Measurements from ENCODE around the gene FOXK1.

The FOXK1 gene

GRCh38 chr7:4815609-4816418, 133.7 kb downstream of the FOXK1 start:
- H3K27ac ChIP-seq (ENCODE audit: insufficient read depth, low read length, poor library complexity, severe bottlenecking), result no peak overlapping the region
- no peaks in the 10 kb centered on the region for H3K4me1 ChIP-seq (ENCODE audit: control insufficient read depth, insufficient read depth, low read length, poor library complexity, severe bottlenecking)
- no peaks in the 10 kb centered on the region for H3K9me3 ChIP-seq (ENCODE audit: control insufficient read depth, low read length)
- H3K36me3 ChIP-seq (ENCODE audit: control insufficient read depth, insufficient read depth, low read length), result no peaks in the 10 kb centered on the region
- no peaks in the 10 kb centered on the region for H3K27me3 ChIP-seq (replicated peaks; ENCODE audit: control insufficient read depth, insufficient read depth, low read length, poor library complexity, severe bottlenecking)
- H3K4me3 ChIP-seq (ENCODE audit: insufficient read depth, low read depth, low read length, poor library complexity, severe bottlenecking), result no peak overlapping the region
- no peak for DNase-seq

- no peak overlapping the region for H3K4me3 ChIP-seq (ENCODE audit: insufficient read depth, low read depth, low read length, poor library complexity, severe bottlenecking)
- H3K4me1 ChIP-seq (ENCODE audit: control insufficient read depth, insufficient read depth, low read length, poor library complexity, severe bottlenecking), result no peaks in the 10 kb centered on the region
- no peak for DNase-seq
- no peaks in the 10 kb centered on the region for H3K27me3 ChIP-seq (replicated peaks; ENCODE audit: control insufficient read depth, insufficient read depth, low read length, poor library complexity, severe bottlenecking)
- no peaks in the 10 kb centered on the region for H3K9me3 ChIP-seq (ENCODE audit: control insufficient read depth, low read length)
- no peaks in the 10 kb centered on the region for H3K36me3 ChIP-seq (ENCODE audit: control insufficient read depth, insufficient read depth, low read length)
- H3K27ac ChIP-seq (ENCODE audit: insufficient read depth, low read length, poor library complexity, severe bottlenecking), result no peak overlapping the region
These were observed 134.5 kb downstream of the FOXK1 start for GRCh38 chr7:4816419-4817080.

DNA sequence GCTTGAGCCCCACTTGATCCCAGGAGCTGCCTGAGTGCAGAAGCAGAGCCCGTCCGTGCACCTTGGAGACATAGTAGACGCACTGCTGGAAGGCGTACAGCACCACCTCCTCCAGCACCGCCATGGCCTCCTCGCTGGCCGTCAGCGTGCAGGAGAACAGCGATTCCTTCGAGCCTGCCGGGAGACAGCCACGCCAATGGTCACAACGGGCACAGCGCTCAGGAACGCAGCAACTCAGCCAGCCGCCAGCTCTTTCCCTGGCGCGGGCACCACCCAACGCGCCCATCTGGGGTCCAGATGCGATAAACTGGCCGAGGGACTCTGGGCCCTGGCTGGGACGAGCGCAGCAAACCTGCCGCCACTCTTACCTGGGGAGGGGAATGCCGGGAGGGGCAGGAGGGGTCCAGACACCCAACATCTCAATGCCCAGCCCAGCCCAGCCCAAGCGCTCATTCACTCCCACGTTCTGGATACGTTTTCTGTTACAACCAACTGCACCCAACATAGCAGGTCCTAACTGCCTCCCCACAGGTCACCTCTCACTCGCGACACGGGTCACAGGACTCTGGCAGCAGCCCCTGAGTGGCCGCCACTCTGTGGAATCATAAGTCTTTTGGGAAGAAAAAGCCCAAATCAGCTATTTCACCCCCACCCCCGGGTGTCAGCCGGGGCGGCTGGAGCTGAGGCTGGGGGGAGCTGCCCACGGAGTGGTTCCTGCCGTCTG, 135.2 kb downstream of the FOXK1 start:
- no peak for DNase-seq
- Histone ChIP-seq H3K27me3 (replicated peaks; ENCODE audit: control insufficient read depth, insufficient read depth, low read length, poor library complexity, severe bottlenecking) (no peaks in the 10 kb centered on the region), H3K4me3 (ENCODE audit: insufficient read depth, low read depth, low read length, poor library complexity, severe bottlenecking) (no peak overlapping the region), H3K9me3 (ENCODE audit: control insufficient read depth, low read length) (no peaks in the 10 kb centered on the region), H3K36me3 (ENCODE audit: control insufficient read depth, insufficient read depth, low read length) (no peaks in the 10 kb centered on the region), H3K4me1 (ENCODE audit: control insufficient read depth, insufficient read depth, low read length, poor library complexity, severe bottlenecking) (no peaks in the 10 kb centered on the region), H3K27ac (ENCODE audit: insufficient read depth, low read length, poor library complexity, severe bottlenecking) (no peak overlapping the region)

DNA sequence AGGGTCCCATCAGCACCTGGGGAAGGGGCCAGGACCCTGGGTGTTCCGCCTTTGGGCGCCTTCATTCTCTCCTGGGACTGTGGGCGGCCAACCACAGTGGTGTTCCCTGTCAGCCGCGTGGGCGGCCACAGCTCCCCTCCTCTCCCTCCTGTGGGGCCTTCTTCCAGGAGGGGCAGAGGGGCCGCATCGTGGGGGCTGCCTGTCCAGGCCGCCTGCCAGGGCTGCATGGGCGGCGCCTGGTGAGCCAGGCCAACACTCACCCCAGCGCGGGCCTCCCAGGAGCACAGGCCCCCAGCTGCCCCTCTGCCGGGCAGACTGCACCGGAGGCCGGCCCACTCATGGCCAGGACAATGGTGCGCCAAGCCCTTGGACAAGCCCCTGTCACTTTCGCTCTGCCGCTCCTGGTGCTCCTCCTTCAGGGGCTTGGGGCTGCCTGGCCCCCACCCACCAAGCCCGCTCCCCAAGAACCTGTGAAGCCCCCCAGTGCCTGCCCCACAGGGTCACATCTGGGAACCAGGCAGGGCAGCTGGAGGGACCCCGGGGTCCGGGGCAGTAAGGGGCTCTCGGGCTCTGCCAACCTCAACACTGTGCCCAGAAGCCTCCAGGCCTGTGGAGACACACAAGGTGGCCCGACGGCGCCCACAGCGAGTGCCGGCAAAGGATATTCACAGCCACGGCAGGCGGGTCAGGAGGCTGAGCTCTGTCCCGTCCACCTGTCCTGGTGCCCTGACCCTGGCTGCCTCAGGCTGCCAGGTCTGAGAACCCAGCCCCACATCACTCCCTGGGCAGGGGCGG, 136.1 kb downstream of the FOXK1 start:
- Histone ChIP-seq H3K27me3 (replicated peaks; ENCODE audit: control insufficient read depth, insufficient read depth, low read length, poor library complexity, severe bottlenecking) (no peaks in the 10 kb centered on the region), H3K9me3 (ENCODE audit: control insufficient read depth, low read length) (no peaks in the 10 kb centered on the region)

DNA sequence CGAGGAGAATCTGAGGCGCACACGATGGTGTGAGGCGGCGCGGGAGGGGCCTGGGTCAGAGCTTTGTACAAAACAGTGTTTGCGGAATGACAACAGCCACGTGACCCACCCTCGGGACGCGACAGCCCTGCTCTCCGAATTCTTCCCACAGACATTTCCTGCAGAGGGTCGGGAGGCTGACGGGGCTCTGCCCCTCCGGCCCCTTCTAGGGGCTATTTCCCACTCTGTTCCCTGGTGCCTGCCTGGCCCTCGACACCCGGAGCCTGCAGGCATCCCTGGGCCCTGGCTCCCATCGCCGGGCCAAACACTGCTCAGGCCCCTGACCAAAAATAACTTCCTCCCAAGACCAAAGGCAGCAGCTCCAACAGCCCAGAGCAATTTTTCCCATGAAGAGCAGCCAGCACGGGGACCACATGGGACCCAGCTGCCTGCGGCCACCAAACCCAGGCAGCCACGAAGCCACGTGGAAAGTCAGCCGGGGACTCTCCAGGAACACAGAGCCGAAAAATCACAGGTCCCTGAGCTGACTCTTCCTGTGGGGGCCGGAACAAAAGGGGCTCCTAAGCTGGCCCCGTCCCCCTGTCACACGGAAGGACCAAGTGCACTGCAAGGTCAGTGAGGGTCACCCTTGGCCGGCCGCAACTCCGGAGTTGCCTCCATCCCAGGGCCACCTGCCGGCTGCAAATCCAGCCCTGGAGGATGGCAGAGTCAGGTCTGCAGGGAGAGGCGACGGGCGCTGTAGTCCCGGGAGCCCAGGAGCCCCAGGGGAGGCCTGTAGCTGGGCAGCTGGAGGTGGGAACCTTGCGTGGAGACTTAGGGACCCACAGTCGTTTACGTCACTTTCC, 137.7 kb downstream of the FOXK1 start:
- Histone ChIP-seq H3K9me3 (ENCODE audit: control insufficient read depth, low read length) (no peaks in the 10 kb centered on the region), H3K4me1 (ENCODE audit: control insufficient read depth, insufficient read depth, low read length, poor library complexity, severe bottlenecking) (no peaks in the 10 kb centered on the region), H3K27ac (ENCODE audit: insufficient read depth, low read length, poor library complexity, severe bottlenecking) (no peak overlapping the region), H3K27me3 (replicated peaks; ENCODE audit: control insufficient read depth, insufficient read depth, low read length, poor library complexity, severe bottlenecking) (no peaks in the 10 kb centered on the region), H3K36me3 (ENCODE audit: control insufficient read depth, insufficient read depth, low read length) (no peaks in the 10 kb centered on the region), H3K4me3 (ENCODE audit: insufficient read depth, low read depth, low read length, poor library complexity, severe bottlenecking) (no peak overlapping the region)
- no peak for DNase-seq

More for the DNA sequence above, 136.1 kb downstream of the FOXK1 start:
- Histone ChIP-seq H3K36me3 (ENCODE audit: control insufficient read depth, insufficient read depth, low read length) (no peaks in the 10 kb centered on the region), H3K4me1 (ENCODE audit: control insufficient read depth, insufficient read depth, low read length, poor library complexity, severe bottlenecking) (no peaks in the 10 kb centered on the region), H3K27ac (ENCODE audit: insufficient read depth, low read length, poor library complexity, severe bottlenecking) (no peak overlapping the region), H3K4me3 (ENCODE audit: insufficient read depth, low read depth, low read length, poor library complexity, severe bottlenecking) (no peak overlapping the region)
- DNase-seq, result no peak

DNA sequence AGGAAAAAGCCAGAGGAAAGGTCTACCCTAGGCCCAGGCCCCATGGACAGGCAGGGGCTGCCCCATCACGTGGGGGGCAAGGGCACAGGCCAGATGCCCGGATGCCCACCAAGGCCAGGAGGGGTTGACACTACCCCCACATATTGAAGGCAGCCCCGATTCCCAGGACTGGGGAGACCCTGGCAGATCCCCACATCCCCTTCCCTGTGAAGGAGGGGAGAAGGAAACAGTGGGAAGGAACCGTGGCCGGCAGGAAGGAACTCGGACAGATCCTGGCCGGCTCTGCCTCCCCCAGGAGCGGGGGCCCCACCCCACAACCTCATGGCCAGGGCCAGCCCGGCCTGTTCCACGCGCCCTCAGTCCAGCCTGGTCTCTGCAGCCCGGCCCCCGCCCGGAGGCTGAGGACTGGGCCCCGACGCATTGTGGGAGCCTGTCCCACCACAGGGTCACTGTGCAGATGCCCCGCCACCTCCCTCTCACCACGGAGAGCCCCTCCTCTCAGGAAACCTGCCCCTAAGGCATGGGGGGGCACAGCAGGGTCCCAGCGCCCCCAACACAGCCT, 138.4 kb downstream of the FOXK1 start:
- no peaks in the 10 kb centered on the region for H3K36me3 ChIP-seq (ENCODE audit: control insufficient read depth, insufficient read depth, low read length)
- no peaks in the 10 kb centered on the region for H3K9me3 ChIP-seq (ENCODE audit: control insufficient read depth, low read length)
- H3K4me3 ChIP-seq (ENCODE audit: insufficient read depth, low read depth, low read length, poor library complexity, severe bottlenecking), result no peak overlapping the region
- H3K27ac ChIP-seq (ENCODE audit: insufficient read depth, low read length, poor library complexity, severe bottlenecking), result no peak overlapping the region
- no peaks in the 10 kb centered on the region for H3K27me3 ChIP-seq (replicated peaks; ENCODE audit: control insufficient read depth, insufficient read depth, low read length, poor library complexity, severe bottlenecking)
- no peaks in the 10 kb centered on the region for H3K4me1 ChIP-seq (ENCODE audit: control insufficient read depth, insufficient read depth, low read length, poor library complexity, severe bottlenecking)
- no peak for DNase-seq
